ACC112 (cell line): ENCODE measurements around the gene TINAGL1.

Experiments used
- H2AFZ ChIP-seq: fragments of 200-600 bp; sonication (generic); one replicate; pipeline ENCODE4 v1.6.0; 2017; ENCODE audit warnings: antibody characterized with exemption, low read length; ENCODE audit not compliant: unreplicated experiment
- H3K27ac ChIP-seq: fragments of 200-600 bp; sonication (generic); 2 replicates; pipeline ENCODE4 v1.5.1; 2014; ENCODE audit warnings: low read depth, mild to moderate bottlenecking, antibody characterized with exemption, low read length, moderate library complexity
- H3K27me3 ChIP-seq: fragments of 200-600 bp; sonication (generic); 2 replicates; pipeline ENCODE4 v1.6.1; 2014; ENCODE audit warnings: mild to moderate bottlenecking, antibody characterized with exemption, low read length, moderate library complexity, mixed read lengths; ENCODE audit not compliant: insufficient read depth
- H3K36me3 ChIP-seq: fragments of 200-600 bp; sonication (generic); 2 replicates; pipeline ENCODE4 v1.6.1; 2016; ENCODE audit warnings: mild to moderate bottlenecking, antibody characterized with exemption, low read length, moderate library complexity, mixed read lengths; ENCODE audit not compliant: insufficient read depth
- H3K4me1 ChIP-seq: fragments of 200-600 bp; sonication (generic); one replicate; pipeline ENCODE4 v1.6.1; 2016; ENCODE audit warnings: low read length, mixed read lengths; ENCODE audit not compliant: insufficient read depth, unreplicated experiment, control insufficient read depth
- H3K4me3 ChIP-seq: fragments of 200-600 bp; sonication (generic); 2 replicates; pipeline ENCODE4 v1.5.1; 2014; ENCODE audit warnings: mild to moderate bottlenecking, low read depth, low read length
- H3K79me2 ChIP-seq: fragments of 200-600 bp; sonication (generic); one replicate; pipeline ENCODE4 v1.6.0; 2016; ENCODE audit warnings: low read length; ENCODE audit not compliant: control insufficient read depth, unreplicated experiment, insufficient read depth

TINAGL1 gene

GRCh38 chr1:31569596-31570173, 6.6 kb upstream of the TINAGL1 start:
- H2AFZ ChIP-seq = no peak overlapping the region
- H3K36me3 ChIP-seq = no peaks in the 10 kb centered on the region
- no peaks in the 10 kb centered on the region for H3K27me3 ChIP-seq
- H3K79me2 ChIP-seq = no peaks in the 10 kb centered on the region
- H3K27ac ChIP-seq = no peak overlapping the region
- H3K4me1 ChIP-seq = peaks cover 42% of the 10 kb centered on the region
- H3K4me3 ChIP-seq = no peak overlapping the region

DNA sequence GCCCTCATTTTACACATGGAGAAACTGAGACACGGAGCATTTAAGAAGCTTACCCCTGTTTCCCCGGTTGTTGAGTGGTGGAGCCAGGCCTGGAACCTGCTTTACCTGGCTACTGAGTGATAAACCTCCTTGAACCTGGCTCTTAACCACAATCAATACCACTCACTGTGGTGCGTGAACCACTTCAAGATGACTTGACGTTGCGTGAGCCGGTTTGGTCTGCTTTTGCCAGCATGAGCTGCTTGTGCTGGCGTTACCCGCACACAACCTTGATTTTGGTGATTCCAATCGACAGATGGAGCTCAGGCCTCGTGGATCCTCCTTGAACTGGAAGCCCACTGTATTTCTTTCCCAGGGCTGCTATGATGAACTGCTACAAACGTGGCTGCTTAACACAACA, 6.1 kb upstream of the TINAGL1 start:
- Histone ChIP-seq H3K79me2 (no peaks in the 10 kb centered on the region), H3K4me1 (peaks cover 48% of the 10 kb centered on the region), H3K27me3 (no peaks in the 10 kb centered on the region), H2AFZ (no peak overlapping the region), H3K4me3 (no peak overlapping the region), H3K27ac (no peak overlapping the region), H3K36me3 (no peaks in the 10 kb centered on the region)

DNA sequence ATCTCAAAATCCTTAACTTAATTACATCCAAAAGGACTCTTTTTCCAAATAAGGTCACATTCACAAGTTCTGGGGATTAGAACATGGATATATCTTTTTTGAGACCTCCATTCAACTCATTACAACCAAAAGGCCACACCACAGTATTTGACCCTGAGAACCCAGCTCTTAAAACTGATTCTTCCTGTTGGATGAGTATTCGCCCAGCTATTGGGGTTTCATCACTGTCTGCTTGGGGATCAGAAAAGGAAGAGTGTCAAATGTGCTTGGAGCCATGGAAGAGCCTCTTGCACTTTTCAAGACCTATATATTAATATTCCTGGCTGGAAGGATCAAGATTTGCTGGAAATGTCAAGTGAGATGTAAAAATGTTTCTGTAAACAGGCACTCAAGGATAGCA, 5.4 kb upstream of the TINAGL1 start:
- Histone ChIP-seq H3K27me3 (no peaks in the 10 kb centered on the region), H3K27ac (no peak overlapping the region), H3K36me3 (no peaks in the 10 kb centered on the region), H3K4me3 (no peak overlapping the region), H2AFZ (no peak overlapping the region), H3K4me1 (peaks cover 54% of the 10 kb centered on the region), H3K79me2 (no peaks in the 10 kb centered on the region)

- Histone ChIP-seq H3K36me3 (no peaks in the 10 kb centered on the region), H3K4me3 (no peak overlapping the region), H3K4me1 (peaks cover 57% of the 10 kb centered on the region), H2AFZ (no peak overlapping the region), H3K27me3 (no peaks in the 10 kb centered on the region), H3K27ac (no peak overlapping the region), H3K79me2 (no peaks in the 10 kb centered on the region)
Measured at GRCh38 chr1:31571340-31572295, 4.7 kb upstream of the TINAGL1 start.

DNA sequence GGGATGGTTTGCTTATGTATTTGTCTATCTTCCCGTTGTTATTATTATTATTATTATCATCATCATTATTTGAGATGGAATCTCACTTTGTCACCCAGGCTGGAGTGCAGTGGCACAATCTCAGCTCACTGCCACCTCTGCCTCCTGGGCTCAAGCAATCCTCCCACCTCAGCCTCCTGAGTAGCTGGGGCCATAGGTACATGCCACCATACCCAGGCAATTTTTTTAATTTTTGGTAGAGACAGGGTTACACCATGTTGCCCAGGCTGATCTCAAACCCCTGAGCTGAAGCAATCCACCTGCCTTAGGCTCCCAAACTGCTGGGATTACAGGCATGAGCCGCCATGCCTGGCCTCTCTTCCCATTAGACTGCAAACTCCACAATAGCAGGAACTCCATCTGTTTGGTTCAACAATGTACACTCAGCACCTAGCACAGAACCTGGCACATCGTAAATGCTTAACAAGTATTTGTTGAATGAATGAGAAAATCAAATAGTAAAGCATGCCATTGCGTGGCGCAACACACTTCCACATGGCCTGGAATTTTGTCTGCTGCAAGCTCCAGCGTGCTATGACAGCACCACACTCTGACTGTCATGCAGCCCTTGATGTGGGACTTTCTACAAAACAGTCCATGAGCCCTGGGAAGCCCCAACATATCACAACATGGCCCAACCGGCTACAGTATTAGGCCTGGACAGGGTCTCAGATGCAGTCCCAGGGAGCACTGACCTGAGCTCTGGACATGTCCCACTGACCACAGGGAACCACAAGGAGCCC, 3.8 kb upstream of the TINAGL1 start:
- Histone ChIP-seq H3K27me3 (no peaks in the 10 kb centered on the region), H3K27ac (peak overlapping the region; percentile 15; the same call in 1 of the 2 replicates)

DNA sequence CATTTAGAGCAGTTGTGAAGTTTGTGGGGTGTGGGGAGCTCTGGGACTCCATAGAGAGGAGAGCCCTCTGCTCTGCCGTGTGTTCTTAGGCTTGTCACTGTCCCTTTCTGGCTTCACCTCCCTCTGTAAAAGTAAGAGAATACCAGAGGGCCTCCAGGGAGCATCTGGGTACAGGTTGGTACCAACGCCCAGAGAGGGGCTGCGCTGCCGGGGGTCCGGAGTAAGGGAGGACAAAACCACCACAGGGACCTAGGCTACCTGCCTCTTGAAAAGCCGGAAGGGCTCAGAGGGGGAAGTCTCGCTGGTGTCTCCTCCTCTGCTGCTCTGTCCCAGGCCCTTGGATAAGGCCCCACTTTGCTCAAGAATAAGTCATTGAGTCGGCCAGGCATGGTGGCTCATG, 3.1 kb upstream of the TINAGL1 start:
- Histone ChIP-seq H2AFZ (no peak overlapping the region), H3K4me1 (peaks cover 51% of the 10 kb centered on the region), H3K36me3 (no peaks in the 10 kb centered on the region), H3K27me3 (no peaks in the 10 kb centered on the region), H3K27ac (peak overlapping the region; percentile 15), H3K4me3 (no peak overlapping the region), H3K79me2 (peaks cover 3% of the 10 kb centered on the region)

More for the DNA sequence above, 3.8 kb upstream of the TINAGL1 start:
- Histone ChIP-seq H3K4me3 (no peak overlapping the region), H3K4me1 (peaks cover 57% of the 10 kb centered on the region), H3K36me3 (no peaks in the 10 kb centered on the region), H2AFZ (no peak overlapping the region), H3K79me2 (peaks cover under 1% of the 10 kb centered on the region)

DNA sequence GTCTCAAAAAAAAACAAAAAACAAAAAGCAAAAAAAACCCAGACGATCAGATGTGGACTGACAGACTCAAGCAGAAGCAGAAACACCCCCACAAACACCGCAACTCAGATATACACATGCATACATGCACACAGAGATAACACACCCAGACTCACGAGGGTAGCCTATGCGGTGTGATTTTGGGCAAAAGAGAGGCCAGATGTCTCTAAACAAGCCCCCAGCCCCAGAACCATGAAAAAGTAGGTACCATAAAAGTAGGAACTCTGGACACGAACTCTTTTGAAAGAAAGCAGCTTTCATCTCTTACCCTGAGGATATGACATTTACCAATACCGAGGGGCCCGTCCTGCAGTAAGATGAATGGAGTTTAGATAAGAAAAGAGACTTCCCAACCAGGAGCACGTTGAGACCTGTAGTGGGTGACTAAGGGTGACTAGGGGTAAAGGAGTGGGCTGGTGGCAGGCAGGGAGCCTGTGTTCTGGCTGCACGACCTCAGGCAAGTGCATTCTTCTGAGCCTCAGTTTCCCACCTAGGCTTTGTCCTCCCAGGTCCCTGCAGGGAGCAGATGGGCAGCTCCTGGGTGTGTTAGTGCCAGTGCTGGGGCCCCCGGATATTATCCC, 1.5 kb upstream of the TINAGL1 start:
- H3K36me3 ChIP-seq = no peaks in the 10 kb centered on the region
- H3K79me2 ChIP-seq = peaks cover 9% of the 10 kb centered on the region
- H3K4me1 ChIP-seq = peaks cover 52% of the 10 kb centered on the region
- no peak overlapping the region for H2AFZ ChIP-seq
- H3K4me3 ChIP-seq = no peak overlapping the region
- no peaks in the 10 kb centered on the region for H3K27me3 ChIP-seq
- H3K27ac ChIP-seq = no peak overlapping the region; the same call in 1 of the 2 replicates

DNA sequence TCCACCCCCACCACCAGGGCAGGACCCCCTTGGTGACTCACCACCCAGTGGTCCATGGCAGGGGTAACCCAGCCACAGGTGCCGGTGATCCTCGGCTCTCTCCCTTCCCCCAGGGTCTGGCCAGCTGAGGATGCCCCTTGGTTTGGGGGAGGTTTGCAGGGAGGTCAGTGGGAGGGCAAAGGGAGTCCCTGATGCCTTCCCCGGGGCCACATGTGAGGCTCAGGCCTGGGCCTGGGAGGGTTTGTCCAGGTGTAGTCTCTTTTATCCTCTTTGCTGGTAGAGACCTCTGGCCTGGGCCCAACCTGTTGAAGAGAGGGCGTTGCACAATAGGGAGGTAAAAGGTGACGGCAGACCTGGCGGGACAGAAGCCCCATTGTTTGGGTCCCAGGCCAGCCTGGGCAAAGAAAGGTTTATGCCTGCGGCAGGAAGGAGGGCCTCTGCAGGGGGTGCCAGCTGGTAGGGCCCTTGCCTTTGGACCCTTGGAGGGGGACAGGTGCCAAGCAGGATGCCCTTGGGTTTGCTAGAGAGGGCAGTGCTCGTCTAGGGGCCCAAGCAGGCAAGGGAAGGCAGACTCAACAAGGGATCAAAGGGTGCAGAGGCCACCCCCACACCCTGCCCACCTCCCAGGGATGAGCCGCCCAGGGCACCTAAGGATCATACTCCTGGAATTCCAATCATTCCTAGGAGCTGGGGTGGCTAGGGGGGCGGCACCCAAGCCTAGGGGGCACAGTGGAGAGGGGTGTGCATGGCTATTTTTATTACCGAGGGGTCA, 760 bp upstream of the TINAGL1 start:
- Histone ChIP-seq H3K79me2 (peaks cover 9% of the 10 kb centered on the region), H2AFZ (no peak overlapping the region), H3K4me3 (peak overlapping the region; percentile 64), H3K27ac (no peak overlapping the region), H3K27me3 (no peaks in the 10 kb centered on the region), H3K4me1 (peaks cover 56% of the 10 kb centered on the region), H3K36me3 (no peaks in the 10 kb centered on the region)

- no peak overlapping the region for H3K27ac ChIP-seq
- no peaks in the 10 kb centered on the region for H3K36me3 ChIP-seq
- peaks cover 57% of the 10 kb centered on the region for H3K4me1 ChIP-seq
- H3K79me2 ChIP-seq = peaks cover 9% of the 10 kb centered on the region
- no peaks in the 10 kb centered on the region for H3K27me3 ChIP-seq
- H3K4me3 ChIP-seq = peak overlapping the region; percentile 64
- H2AFZ ChIP-seq = no peak overlapping the region
Measured at GRCh38 chr1:31576743-31577455, 584 bp downstream of the TINAGL1 start.
